Stimulated activated CD4-positive, alpha-beta T cell treated with anti-CD3 and anti-CD28 coated beads, Interleukin-4, amount 100 ng/mL, for 24 hours (primary cell): ENCODE data around the gene ENKUR.

Experiments
- DNase-seq: peaks from one replicate; pipeline ENCODE4 v3.0.0-alpha.2; 2020

ENKUR gene

DNA sequence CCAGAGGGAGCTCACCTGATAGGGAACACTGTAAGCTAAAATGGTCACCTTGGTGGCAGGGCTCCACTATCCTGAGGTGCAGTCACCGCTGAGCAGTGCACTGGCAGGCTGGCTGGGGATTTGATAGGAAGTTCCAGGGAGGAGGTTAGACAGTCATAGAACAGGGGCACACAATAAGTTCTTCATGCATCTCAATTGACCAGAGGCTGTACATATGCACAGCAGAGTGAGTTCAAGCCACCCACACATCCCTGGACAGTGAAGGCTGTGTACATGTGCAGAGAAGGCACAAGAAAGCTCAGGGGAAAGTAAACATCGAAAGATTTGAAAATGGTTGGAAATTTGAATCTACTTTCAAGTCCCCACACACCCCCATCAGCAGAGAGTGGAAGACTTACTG lies 77.4 kb downstream of the ENKUR start:
- no peak for DNase-seq

DNA sequence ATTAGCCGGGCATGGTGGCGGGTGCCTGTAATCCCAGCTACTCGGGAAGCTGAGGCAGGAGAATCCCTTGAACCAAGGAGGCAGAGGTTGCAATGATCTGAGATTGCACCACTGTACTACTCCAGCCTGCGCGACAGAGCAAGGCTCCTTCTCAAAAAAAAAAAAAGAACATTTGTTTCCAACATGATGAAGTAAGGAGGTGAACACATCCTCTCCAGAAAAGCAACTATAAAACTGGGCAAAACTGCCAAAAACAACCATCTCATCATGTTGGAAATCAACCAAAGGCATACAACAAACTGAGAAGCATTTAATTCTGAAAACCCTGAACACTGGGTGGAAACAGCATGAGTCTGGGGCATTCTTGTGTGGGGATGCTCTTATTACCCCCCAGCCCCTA lies 77.9 kb downstream of the ENKUR start:
- no peak for DNase-seq

DNA sequence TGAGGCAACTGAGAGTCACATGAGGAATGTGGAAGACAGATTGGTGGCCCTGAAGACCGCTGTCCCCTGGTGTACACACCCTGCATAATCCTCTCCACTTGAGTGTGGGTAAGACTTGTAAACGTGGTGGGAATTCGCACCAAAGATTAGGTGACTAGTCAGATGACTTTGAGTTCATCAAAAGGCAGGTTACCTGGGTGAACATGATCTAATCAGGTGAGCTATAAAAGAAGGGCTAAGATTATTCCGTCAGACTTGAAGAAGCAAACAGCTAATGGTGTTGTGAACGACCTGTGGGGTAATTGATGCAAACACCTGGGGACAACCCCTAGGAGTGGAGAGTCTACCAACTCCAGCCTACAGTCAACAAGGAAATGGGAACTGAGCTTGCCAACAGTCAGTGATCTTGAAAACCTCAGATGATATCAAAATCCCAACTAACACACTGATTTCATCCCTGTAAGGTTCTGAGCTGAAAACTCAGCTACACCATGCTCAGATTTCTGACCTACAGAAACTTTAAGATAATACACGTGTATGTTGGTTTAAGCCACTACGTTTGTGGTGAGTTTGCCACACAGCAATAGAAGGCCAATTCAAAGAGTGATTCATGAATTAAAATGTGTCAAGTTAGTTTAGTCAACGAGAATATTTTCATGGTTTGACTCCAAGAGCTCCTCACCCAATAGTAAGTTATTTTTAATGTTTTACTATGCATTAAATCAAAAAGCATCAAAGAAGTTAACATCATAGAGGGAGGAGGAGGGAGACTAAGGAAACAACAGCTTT lies 80.3 kb downstream of the ENKUR start:
- no peak for DNase-seq
